ENCODE results near the gene REXO5.
A peak's percentile ranks its signal among the peaks of the same experiment; 100 is the strongest.

REXO5 gene

DNA sequence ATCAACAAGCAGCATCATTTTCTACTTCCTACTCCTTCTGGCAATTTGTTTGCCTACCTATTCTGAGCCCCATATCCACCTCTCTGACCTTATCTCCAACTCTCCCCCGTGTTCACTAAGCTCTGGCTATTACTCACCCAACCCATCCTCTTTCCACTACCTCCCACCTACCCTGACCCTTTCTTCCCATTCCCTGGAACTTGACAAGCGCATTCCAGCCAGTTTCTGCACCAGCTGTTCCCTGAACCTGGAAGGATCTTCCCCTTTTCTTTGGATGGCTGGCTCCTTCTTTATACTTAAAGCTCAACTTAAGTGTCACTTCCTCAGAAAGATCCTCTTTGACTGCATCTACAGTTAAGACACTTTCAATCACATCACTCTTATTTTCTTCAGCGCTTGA, 91.6 kb downstream of the REXO5 start:
- peaks cover 16% of the 10 kb centered on the region for H3K4me1 ChIP-seq (ENCODE audit: low read length)
- TF ChIP-seq, protein P1, sequence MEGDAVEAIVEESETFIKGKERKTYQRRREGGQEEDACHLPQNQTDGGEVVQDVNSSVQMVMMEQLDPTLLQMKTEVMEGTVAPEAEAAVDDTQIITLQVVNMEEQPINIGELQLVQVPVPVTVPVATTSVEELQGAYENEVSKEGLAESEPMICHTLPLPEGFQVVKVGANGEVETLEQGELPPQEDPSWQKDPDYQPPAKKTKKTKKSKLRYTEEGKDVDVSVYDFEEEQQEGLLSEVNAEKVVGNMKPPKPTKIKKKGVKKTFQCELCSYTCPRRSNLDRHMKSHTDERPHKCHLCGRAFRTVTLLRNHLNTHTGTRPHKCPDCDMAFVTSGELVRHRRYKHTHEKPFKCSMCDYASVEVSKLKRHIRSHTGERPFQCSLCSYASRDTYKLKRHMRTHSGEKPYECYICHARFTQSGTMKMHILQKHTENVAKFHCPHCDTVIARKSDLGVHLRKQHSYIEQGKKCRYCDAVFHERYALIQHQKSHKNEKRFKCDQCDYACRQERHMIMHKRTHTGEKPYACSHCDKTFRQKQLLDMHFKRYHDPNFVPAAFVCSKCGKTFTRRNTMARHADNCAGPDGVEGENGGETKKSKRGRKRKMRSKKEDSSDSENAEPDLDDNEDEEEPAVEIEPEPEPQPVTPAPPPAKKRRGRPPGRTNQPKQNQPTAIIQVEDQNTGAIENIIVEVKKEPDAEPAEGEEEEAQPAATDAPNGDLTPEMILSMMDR (IDR thresholded peaks at IDR 0.05; ENCODE audit: low read depth, low read length), result no peak
- no peak for TF ChIP-seq EZH2phosphoT487 (IDR thresholded peaks at IDR 0.05; ENCODE audit: low read depth)
- H3K9me3 ChIP-seq (ENCODE audit: insufficient read depth, low read length), result no peaks in the 10 kb centered on the region
- H3K27ac ChIP-seq (ENCODE audit: low read length), result no peak overlapping the region
- H4K20me1 ChIP-seq (ENCODE audit: insufficient read depth, low read length), result peaks cover 11% of the 10 kb centered on the region; the same call in 1 of the 2 replicates
- no peak overlapping the region for H3K4me3 ChIP-seq (ENCODE audit: low read length)
- H3K27me3 ChIP-seq (ENCODE audit: low read depth, low read length), result 0 out of 2 replicates have a peak, but pooled peaks cover 7% of the 10 kb centered on the region
- no peak overlapping the region for H3K4me2 ChIP-seq (ENCODE audit: low read length)
- no peak overlapping the region for H2AFZ ChIP-seq (ENCODE audit: low read depth, low read length)
- H3K36me3 ChIP-seq (replicated peaks; ENCODE audit: low read depth, low read length), result peaks cover 11% of the 10 kb centered on the region
- H3K9ac ChIP-seq (ENCODE audit: low read length), result no peak overlapping the region
- peaks cover 27% of the 10 kb centered on the region; the same call in 1 of the 2 replicates for H3K79me2 ChIP-seq (ENCODE audit: low read length)

DNA sequence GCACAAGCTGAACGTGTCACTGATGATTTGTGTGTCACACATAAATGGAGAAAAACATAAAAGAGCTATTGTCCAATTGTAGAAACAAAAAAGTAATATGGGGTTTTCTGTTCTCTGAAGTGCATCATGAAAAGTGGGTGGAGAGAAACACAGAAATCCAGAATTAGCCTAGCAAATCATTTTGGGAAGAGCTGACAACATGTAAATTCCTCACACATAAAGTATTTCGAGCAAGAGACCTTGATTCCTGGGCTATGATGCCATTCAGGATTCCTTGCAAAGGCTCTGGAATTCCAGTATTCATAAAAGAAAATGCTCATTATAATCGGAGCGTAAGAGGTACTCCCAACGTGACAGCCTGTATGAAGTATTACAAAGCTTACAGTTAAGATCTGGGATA, 92.7 kb downstream of the REXO5 start:
- 0 out of 2 replicates have a peak overlapping the region, but pooled peaks have one; percentile 90 for H3K9ac ChIP-seq (ENCODE audit: low read length)
- no peak overlapping the region for H2AFZ ChIP-seq (ENCODE audit: low read depth, low read length)
- H3K9me3 ChIP-seq (ENCODE audit: insufficient read depth, low read length), result no peaks in the 10 kb centered on the region
- peak overlapping the region; percentile 84 for H3K4me3 ChIP-seq (ENCODE audit: low read length)
- H3K36me3 ChIP-seq (replicated peaks; ENCODE audit: low read depth, low read length), result peaks cover 19% of the 10 kb centered on the region
- H3K4me1 ChIP-seq (ENCODE audit: low read length), result peaks cover 26% of the 10 kb centered on the region
- 0 out of 2 replicates have a peak, but pooled peaks cover 11% of the 10 kb centered on the region for H3K27me3 ChIP-seq (ENCODE audit: low read depth, low read length)
- H3K27ac ChIP-seq (ENCODE audit: low read length), result no peak overlapping the region
- H3K79me2 ChIP-seq (ENCODE audit: low read length), result peaks cover 36% of the 10 kb centered on the region
- H4K20me1 ChIP-seq (ENCODE audit: insufficient read depth, low read length), result peaks cover 22% of the 10 kb centered on the region
- H3K4me2 ChIP-seq (ENCODE audit: low read length), result peak overlapping the region; percentile 83
- TF ChIP-seq, protein P1 (IDR thresholded peaks at IDR 0.05; ENCODE audit: low read depth, low read length), result no peak
- no peak for TF ChIP-seq EZH2phosphoT487 (IDR thresholded peaks at IDR 0.05; ENCODE audit: low read depth)

Data from OCI-LY3 (cell line).